Keratinocyte (primary cell): ENCODE data around the gene IQGAP3. TPM values are rescaled to one million over a fixed set of nuclear protein-coding genes. Genes with fewer than 3 reads are reported as not detected.

ENCODE experiments used
- DNase-seq: peaks from one replicate; pipeline ENCODE4 v3.0.0-alpha.2; 2011; ENCODE audit warnings: low read depth, missing footprints, low spot score
- FAIRE-seq: peaks from 2 replicates; lab custom pipeline; 2011; peaks lifted over from hg19 to GRCh38; lab: Jason Lieb, UNC
- H2AFZ ChIP-seq: 2 replicates; pipeline ENCODE4 v1.6.0; 2012; ENCODE audit warnings: low read length, control low read depth, inconsistent platforms; ENCODE audit not compliant: control insufficient read depth
- H3K27ac ChIP-seq: 2 replicates; pipeline ENCODE4 v1.5.1; 2011; ENCODE audit warnings: low read length; ENCODE audit not compliant: control insufficient read depth, insufficient read depth
- H3K27me3 ChIP-seq: 3 replicates; pipeline ENCODE4 v1.6.0; 2011; ENCODE audit warnings: low read length; ENCODE audit not compliant: control insufficient read depth, insufficient read depth; ENCODE audit errors: extremely low read depth
- H3K36me3 ChIP-seq, 2 experiments: 2 replicates in 1 of 2; 3 replicates in 1 of 2; pipeline ENCODE4 v1.5.1; 2011; ENCODE audit warnings: low read length in 2 of 2, mild to moderate bottlenecking in 1 of 2; ENCODE audit not compliant: control insufficient read depth in 2 of 2, insufficient read depth in 2 of 2; ENCODE audit errors: extremely low read depth in 1 of 2
- H3K4me1 ChIP-seq: 3 replicates; pipeline ENCODE4 v1.5.1; 2011; ENCODE audit warnings: low read length; ENCODE audit not compliant: control insufficient read depth, insufficient read depth; ENCODE audit errors: extremely low read depth
- H3K4me2 ChIP-seq: 3 replicates; pipeline ENCODE4 v1.6.0; 2011; ENCODE audit warnings: low read depth, low read length; ENCODE audit not compliant: control insufficient read depth, insufficient read depth; ENCODE audit errors: extremely low read depth
- H3K4me3 ChIP-seq, 3 experiments: fragments of 200-600 bp in 1 of 3; sonication (generic) in 1 of 3; 2 replicates in 2 of 3; 3 replicates in 1 of 3; pipeline ENCODE4 v1.5.1; 2011 to 2016; ENCODE audit warnings: low read length in 3 of 3, mild to moderate bottlenecking in 3 of 3, control low read depth in 2 of 3, inconsistent platforms in 1 of 3, low read depth in 1 of 3, mixed read lengths in 1 of 3, mixed run types in 1 of 3, moderate library complexity in 1 of 3; ENCODE audit not compliant: control insufficient read depth in 2 of 3, insufficient read depth in 2 of 3; ENCODE audit errors: extremely low read depth in 1 of 3
- H3K79me2 ChIP-seq: 2 replicates; pipeline ENCODE4 v1.6.0; 2012; ENCODE audit warnings: low read length; ENCODE audit not compliant: control insufficient read depth, insufficient read depth
- H3K9ac ChIP-seq: 3 replicates; pipeline ENCODE4 v1.6.0; 2011; ENCODE audit warnings: low read length; ENCODE audit not compliant: control insufficient read depth, insufficient read depth; ENCODE audit errors: extremely low read depth
- H3K9me1 ChIP-seq: 3 replicates; pipeline ENCODE4 v1.6.0; 2011; ENCODE audit warnings: low read length; ENCODE audit not compliant: control insufficient read depth, insufficient read depth; ENCODE audit errors: extremely low read depth
- H3K9me3 ChIP-seq: 2 replicates; pipeline ENCODE4 v1.5.1; 2012; ENCODE audit warnings: low read depth, low read length; ENCODE audit not compliant: control insufficient read depth
- H4K20me1 ChIP-seq: 3 replicates; pipeline ENCODE4 v1.6.0; 2011; ENCODE audit warnings: low read length; ENCODE audit not compliant: control insufficient read depth, insufficient read depth; ENCODE audit errors: extremely low read depth
- EZH2 ChIP-seq: IDR thresholded peaks from one replicate; pipeline ENCODE4 v1.6.1; 2012; ENCODE audit warnings: inconsistent platforms, mild to moderate bottlenecking, low read length, moderate library complexity
- dilution Hi-C: fragments of 300-500 bp; cut with MboI; formaldehyde crosslinking; loops from one replicate; pipeline ENCODE4 v1.7.0; 2020; ENCODE audit warnings: low sequenced_read_pairs; ENCODE audit not compliant: extremely low pct_ligation_motif_present
- polyA plus RNA-seq, 5 experiments: library from polyadenylated mRNA; depleted of rRNA in 3 of 5; stranded (reverse) in 3 of 5; stranded (forward) in 1 of 5; unstranded in 1 of 5; fragments of >200 nt; gene quantifications; 1 replicate in 1 of 5; 2 replicates in 3 of 5; 3 replicates in 1 of 5; pipeline versions ENCODE4 v1.2.1 to v1.2.3, GENCODE V29; 2011 to 2012; ENCODE audit warnings: missing spikeins in 2 of 5, low read depth in 1 of 5, low replicate concordance in 1 of 5
- TF ChIP-seq, protein P1 (sequence below), 3 experiments: IDR thresholded peaks in 1 of 3; conservative IDR thresholded peaks in 1 of 3; optimal IDR thresholded peaks in 1 of 3; 2 replicates in 2 of 3; 3 replicates in 1 of 3; pipeline versions ENCODE3 to v1.5.1; 2011; ENCODE audit warnings: low read length in 3 of 3, mild to moderate bottlenecking in 3 of 3, moderate library complexity in 2 of 3, control low read depth in 1 of 3, inconsistent platforms in 1 of 3; ENCODE audit not compliant: insufficient read depth in 2 of 3; ENCODE audit errors: extremely low read depth in 1 of 3

The IQGAP3 gene
- polyA plus RNA-seq, 1 donor (not counting 4 experiments of a cell fraction or from before 2014, with no cell fraction given), result 5.3 TPM

DNA sequence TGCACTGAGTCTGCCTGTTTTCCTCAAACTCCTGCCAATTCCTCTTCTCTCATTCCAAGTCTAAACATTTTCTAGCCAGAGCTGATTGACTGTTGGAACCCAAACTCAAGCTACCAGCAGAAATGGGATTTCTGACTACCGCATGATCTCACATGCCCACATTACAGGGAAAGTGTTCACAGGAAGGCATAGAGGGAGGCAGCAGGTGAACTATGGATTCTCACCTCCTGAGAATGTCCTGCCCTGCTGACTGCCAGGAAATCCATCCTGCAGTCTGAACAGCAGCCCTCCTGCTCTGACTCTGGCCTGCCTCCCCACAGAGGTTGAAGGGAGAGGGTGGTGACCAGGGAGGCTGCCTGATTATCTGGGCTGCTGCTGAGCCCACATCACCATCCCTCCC lies 22.5 kb downstream of the IQGAP3 start:
- dilution Hi-C loops, result no loop called here
- TF ChIP-seq, protein P1, sequence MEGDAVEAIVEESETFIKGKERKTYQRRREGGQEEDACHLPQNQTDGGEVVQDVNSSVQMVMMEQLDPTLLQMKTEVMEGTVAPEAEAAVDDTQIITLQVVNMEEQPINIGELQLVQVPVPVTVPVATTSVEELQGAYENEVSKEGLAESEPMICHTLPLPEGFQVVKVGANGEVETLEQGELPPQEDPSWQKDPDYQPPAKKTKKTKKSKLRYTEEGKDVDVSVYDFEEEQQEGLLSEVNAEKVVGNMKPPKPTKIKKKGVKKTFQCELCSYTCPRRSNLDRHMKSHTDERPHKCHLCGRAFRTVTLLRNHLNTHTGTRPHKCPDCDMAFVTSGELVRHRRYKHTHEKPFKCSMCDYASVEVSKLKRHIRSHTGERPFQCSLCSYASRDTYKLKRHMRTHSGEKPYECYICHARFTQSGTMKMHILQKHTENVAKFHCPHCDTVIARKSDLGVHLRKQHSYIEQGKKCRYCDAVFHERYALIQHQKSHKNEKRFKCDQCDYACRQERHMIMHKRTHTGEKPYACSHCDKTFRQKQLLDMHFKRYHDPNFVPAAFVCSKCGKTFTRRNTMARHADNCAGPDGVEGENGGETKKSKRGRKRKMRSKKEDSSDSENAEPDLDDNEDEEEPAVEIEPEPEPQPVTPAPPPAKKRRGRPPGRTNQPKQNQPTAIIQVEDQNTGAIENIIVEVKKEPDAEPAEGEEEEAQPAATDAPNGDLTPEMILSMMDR (optimal IDR thresholded peaks at IDR 0.05 in 1 of 3, IDR thresholded peaks at IDR 0.05 in 1 of 3, conservative IDR thresholded peaks at IDR 0.05 in 1 of 3; ENCODE audit: extremely low read depth in 1 of 3, insufficient read depth in 2 of 3, low read length in 3 of 3), result no peak
- TF ChIP-seq EZH2, result no peak
- H3K27ac ChIP-seq, result no peak overlapping the region
- H3K27me3 ChIP-seq, result no peaks in the 10 kb centered on the region
- H3K9ac ChIP-seq, result no peak overlapping the region
- H2AFZ ChIP-seq, result no peak overlapping the region
- FAIRE-seq (no peak), DNase-seq (no peak)
- peaks cover 4 to 38% of the 10 kb centered on the region in 2 experiments for H3K36me3 ChIP-seq
- H3K79me2 ChIP-seq, result no peaks in the 10 kb centered on the region
- no peaks in the 10 kb centered on the region for H3K9me3 ChIP-seq
- H3K4me3 ChIP-seq, result no peak overlapping the region
- no peaks in the 10 kb centered on the region for H3K9me1 ChIP-seq
- peaks cover 2% of the 10 kb centered on the region for H3K4me1 ChIP-seq
- no peaks in the 10 kb centered on the region for H4K20me1 ChIP-seq
- H3K4me2 ChIP-seq, result no peak overlapping the region

DNA sequence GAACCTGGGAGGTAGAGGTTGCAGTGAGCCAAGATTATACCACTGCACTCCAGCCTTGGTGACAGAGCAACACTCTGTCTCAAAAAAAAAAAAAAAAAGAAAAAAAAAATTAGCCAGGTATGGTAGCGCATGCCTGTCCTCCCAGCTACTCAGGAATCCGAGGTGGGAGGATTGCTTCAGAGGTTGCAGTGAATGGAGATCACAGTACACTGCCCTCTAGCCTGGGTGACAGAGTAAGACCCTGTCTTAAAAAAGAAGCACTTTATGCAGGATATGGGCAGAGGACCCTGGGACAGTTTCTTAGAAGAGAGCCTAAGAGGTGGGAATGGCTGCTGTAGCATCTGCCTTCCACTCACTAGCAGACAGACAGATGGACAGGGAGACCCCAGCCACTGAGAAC lies 23.0 kb downstream of the IQGAP3 start:
- no peaks in the 10 kb centered on the region for H3K79me2 ChIP-seq
- no peak overlapping the region for H3K4me3 ChIP-seq
- H3K27ac ChIP-seq, result no peak overlapping the region
- DNase-seq (no peak), FAIRE-seq (no peak)
- no peaks in the 10 kb centered on the region for H4K20me1 ChIP-seq
- H3K36me3 ChIP-seq, result peaks cover 4 to 36% of the 10 kb centered on the region in 2 experiments
- dilution Hi-C loops, result no loop called here
- H2AFZ ChIP-seq, result no peak overlapping the region
- H3K9ac ChIP-seq, result no peak overlapping the region
- no peaks in the 10 kb centered on the region for H3K27me3 ChIP-seq
- H3K4me1 ChIP-seq, result peaks cover 2% of the 10 kb centered on the region
- no peaks in the 10 kb centered on the region for H3K9me1 ChIP-seq
- H3K9me3 ChIP-seq, result no peaks in the 10 kb centered on the region
- no peak overlapping the region for H3K4me2 ChIP-seq
- TF ChIP-seq, protein P1 (optimal IDR thresholded peaks at IDR 0.05 in 1 of 3, IDR thresholded peaks at IDR 0.05 in 1 of 3, conservative IDR thresholded peaks at IDR 0.05 in 1 of 3; ENCODE audit: extremely low read depth in 1 of 3, insufficient read depth in 2 of 3, low read length in 3 of 3), result no peak
- TF ChIP-seq EZH2, result no peak
